ENCODE data around the gene SPATA16. TPM values are rescaled to one million over a fixed set of nuclear protein-coding genes. Genes with fewer than 3 reads are reported as not detected.

Gene SPATA16
- total and polyA plus RNA-seq, 3 donors from 2014 or later, result 23.4 to 82.9 (median 36.6) TPM

DNA sequence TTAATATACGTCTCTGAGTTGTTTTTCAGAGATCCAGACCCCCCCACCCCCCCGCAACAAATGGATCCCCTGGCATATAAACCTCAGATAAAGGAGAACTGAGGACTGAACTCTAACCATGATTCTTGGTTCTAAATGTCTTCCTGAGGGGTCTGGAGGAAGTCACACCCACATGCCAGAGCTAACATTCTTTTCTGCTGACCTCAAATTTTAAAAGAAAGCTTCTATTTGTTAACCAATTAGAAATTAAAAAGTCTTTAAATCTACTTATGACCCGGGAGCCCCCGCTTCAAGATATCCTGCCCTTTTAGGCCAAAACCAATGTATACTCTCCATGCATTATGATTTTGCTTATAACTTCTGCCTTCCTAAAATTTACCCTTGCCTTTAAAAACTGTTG is 202.2 kb downstream of the SPATA16 start:
- Histone ChIP-seq H3K4me1 (no peaks in the 10 kb centered on the region), H3K27ac (no peak overlapping the region), H3K36me3 (ENCODE audit: low read depth, missing control alignments) (no peaks in the 10 kb centered on the region), H3K9me3 (no peaks in the 10 kb centered on the region), H3K4me3 (no peak overlapping the region), H3K27me3 (no peaks in the 10 kb centered on the region)
- intact Hi-C loops (cut with DNase I; ENCODE audit: low total_unique reads), result no loop called here
- WGBS, 2 donors, result 72 to 82% methylated on average over 4 of the region's 4 CpGs
- no peak for DNase-seq
- no peak for TF ChIP-seq POLR2A (IDR thresholded peaks at IDR 0.05)
- TF ChIP-seq, protein P1, sequence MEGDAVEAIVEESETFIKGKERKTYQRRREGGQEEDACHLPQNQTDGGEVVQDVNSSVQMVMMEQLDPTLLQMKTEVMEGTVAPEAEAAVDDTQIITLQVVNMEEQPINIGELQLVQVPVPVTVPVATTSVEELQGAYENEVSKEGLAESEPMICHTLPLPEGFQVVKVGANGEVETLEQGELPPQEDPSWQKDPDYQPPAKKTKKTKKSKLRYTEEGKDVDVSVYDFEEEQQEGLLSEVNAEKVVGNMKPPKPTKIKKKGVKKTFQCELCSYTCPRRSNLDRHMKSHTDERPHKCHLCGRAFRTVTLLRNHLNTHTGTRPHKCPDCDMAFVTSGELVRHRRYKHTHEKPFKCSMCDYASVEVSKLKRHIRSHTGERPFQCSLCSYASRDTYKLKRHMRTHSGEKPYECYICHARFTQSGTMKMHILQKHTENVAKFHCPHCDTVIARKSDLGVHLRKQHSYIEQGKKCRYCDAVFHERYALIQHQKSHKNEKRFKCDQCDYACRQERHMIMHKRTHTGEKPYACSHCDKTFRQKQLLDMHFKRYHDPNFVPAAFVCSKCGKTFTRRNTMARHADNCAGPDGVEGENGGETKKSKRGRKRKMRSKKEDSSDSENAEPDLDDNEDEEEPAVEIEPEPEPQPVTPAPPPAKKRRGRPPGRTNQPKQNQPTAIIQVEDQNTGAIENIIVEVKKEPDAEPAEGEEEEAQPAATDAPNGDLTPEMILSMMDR (IDR thresholded peaks at IDR 0.05), result no peak

DNA sequence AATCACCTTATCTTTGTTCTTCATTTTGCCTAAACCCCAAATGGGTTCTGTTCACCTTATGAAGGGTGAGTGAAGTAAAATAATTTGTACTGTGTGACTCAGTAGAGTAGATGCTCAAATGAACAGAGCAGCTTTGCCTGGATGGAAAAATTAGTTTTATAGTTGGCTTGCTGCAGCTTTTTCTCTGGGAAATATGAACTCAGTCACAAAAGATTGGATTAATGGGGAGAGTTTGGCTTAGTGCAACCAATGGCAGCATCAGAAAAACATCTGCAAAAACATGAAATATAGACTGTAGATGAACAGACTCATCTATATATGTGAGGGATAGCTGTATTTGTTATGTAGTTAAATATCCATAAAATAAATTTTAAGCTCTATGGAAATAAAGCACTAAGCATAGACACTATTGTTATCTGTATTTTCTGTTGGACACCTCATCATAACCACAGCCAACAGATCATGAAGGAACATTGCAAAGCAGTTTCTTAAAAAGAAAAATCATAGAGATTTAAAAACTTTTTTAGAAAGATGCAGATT is 209.2 kb downstream of the SPATA16 start:
- H3K4me3 ChIP-seq, result no peak overlapping the region
- no peaks in the 10 kb centered on the region for H3K27me3 ChIP-seq
- DNase-seq, result no peak
- H3K27ac ChIP-seq, result no peak overlapping the region
- no peaks in the 10 kb centered on the region for H3K36me3 ChIP-seq (ENCODE audit: low read depth, missing control alignments)
- H3K9me3 ChIP-seq, result no peaks in the 10 kb centered on the region
- TF ChIP-seq, protein P1 (IDR thresholded peaks at IDR 0.05), result no peak
- no peak for TF ChIP-seq POLR2A (IDR thresholded peaks at IDR 0.05)
- intact Hi-C loops (cut with DNase I; ENCODE audit: low total_unique reads), result no loop called here
- no peaks in the 10 kb centered on the region for H3K4me1 ChIP-seq

DNA sequence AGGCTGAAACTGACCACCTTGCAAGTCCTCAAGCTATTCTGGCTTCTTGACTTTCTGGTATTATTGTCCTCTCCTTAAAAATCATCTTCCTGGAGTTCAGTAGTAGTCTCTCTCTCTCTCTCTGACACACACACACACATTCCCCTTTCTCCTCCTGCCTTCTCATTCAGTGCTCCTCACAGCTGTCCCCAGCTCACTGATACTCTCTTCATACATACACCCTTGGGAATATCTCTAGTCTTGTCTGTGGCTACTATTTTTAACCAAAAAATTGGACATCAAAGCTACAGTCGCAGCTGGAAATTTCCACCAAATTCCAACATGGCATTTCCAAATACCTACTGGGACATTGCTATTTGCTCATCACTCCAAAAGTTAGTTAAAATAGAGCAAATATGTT is 211.6 kb downstream of the SPATA16 start:
- Histone ChIP-seq H3K4me3 (no peak overlapping the region), H3K27me3 (no peaks in the 10 kb centered on the region), H3K36me3 (ENCODE audit: low read depth, missing control alignments) (no peaks in the 10 kb centered on the region), H3K9me3 (no peaks in the 10 kb centered on the region), H3K27ac (no peak overlapping the region), H3K4me1 (no peaks in the 10 kb centered on the region)
- WGBS, 2 donors, result 75 to 79% methylated on average over 1 of the region's 1 CpG
- no peak for DNase-seq
- intact Hi-C loops (cut with DNase I; ENCODE audit: low total_unique reads), result no loop called here
- TF ChIP-seq, protein P1 (IDR thresholded peaks at IDR 0.05), result no peak
- TF ChIP-seq POLR2A (IDR thresholded peaks at IDR 0.05), result no peak

DNA sequence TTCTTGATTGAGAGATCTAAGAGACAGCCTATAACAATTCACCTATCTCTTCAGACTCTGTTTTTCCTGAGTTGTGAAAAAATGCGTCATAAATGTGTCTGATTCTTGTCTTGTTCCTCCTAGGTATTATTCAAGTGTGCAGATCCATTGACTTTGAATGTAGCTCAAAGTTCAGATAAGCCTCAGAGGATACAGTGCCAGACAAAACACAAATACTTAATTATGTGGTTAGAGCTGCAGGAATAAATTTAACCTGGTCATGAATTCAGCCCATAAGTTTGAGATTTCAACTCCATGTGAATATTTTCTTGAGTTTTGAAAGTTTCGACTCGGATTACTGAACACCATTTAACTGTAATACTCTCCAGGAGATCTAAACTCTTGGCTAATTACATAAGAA is 216.5 kb downstream of the SPATA16 start:
- intact Hi-C loops (cut with DNase I; ENCODE audit: low total_unique reads), result no loop called here
- no peaks in the 10 kb centered on the region for H3K9me3 ChIP-seq
- no peaks in the 10 kb centered on the region for H3K4me1 ChIP-seq
- DNase-seq, result no peak
- no peaks in the 10 kb centered on the region for H3K27me3 ChIP-seq
- H3K27ac ChIP-seq, result no peak overlapping the region
- H3K4me3 ChIP-seq, result no peak overlapping the region
- no peaks in the 10 kb centered on the region for H3K36me3 ChIP-seq (ENCODE audit: low read depth, missing control alignments)
- WGBS, 2 donors, result 79 to 95% methylated on average over 3 of the region's 3 CpGs
- no peak for TF ChIP-seq POLR2A (IDR thresholded peaks at IDR 0.05)
- TF ChIP-seq, protein P1 (IDR thresholded peaks at IDR 0.05), result no peak

DNA sequence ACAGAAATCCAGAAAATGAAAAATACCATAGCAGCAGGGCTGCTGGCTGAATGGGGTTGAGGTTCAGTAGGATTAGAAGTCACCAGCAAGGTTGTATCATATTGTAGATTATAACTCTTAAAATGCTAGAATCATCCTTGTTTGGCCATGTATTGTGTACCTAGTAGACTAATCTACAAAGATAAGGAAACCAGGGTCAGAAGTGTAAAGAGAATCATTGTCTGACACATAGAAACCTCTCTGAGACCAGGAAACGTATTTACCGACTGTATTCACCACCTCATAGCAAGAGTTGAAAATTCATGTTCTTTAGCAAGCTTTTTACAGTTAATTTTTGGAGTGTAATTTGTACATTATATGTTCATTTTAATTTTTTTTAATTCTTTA is 221.7 kb downstream of the SPATA16 start:
- TF ChIP-seq, protein P1 (IDR thresholded peaks at IDR 0.05), result no peak
- TF ChIP-seq POLR2A (IDR thresholded peaks at IDR 0.05), result no peak
- DNase-seq, result no peak
- intact Hi-C loops (cut with DNase I; ENCODE audit: low total_unique reads), result no loop called here
- H3K36me3 ChIP-seq (ENCODE audit: low read depth, missing control alignments), result no peaks in the 10 kb centered on the region
- 77 to 83% methylated on average over 2 of the region's 2 CpGs for WGBS, 2 donors
- no peaks in the 10 kb centered on the region for H3K4me1 ChIP-seq
- no peaks in the 10 kb centered on the region for H3K27me3 ChIP-seq
- no peak overlapping the region for H3K27ac ChIP-seq
- H3K4me3 ChIP-seq, result no peak overlapping the region
- H3K9me3 ChIP-seq, result no peaks in the 10 kb centered on the region

Data from testis (tissue), 3 donors.